ENCODE measurements around the gene WDR81. TPM values are rescaled to one million over a fixed set of nuclear protein-coding genes. Genes with fewer than 3 reads are reported as not detected.
A peak's percentile ranks its signal among the peaks of the same experiment; 100 is the strongest.

The WDR81 gene
- total RNA-seq, 6 experiments from 2014 or later = 23.0 to 27.2 (median 23.9) TPM

- DNase-seq (no peak), ATAC-seq (peak; percentile 2 to 20 (median 9))
- TF ChIP-seq CTCF (IDR thresholded peaks at IDR 0.05) (no peak), POLR2A (IDR thresholded peaks at IDR 0.05) (no peak)
- Histone ChIP-seq H3K9me3 (no peaks in the 10 kb centered on the region), H3K36me3 (peaks cover 0 to 19% (median 8%) of the 10 kb centered on the region in 4 donors), H3K27ac (peak overlapping the region; percentile 71 to 88 (median 81)), H3K4me3 (peak overlapping the region; percentile 66 to 84 (median 79)), H3K27me3 (no peaks in the 10 kb centered on the region), H3K4me1 (peaks cover 0 to 33% (median 9%) of the 10 kb centered on the region in 4 donors)
- 0% methylated on average over 1 of the region's 2 CpGs for WGBS (ENCODE audit: insufficient coverage, low coverage, low lambda C conversion rate, missing lambda C conversion rate)
- intact Hi-C loops (cut with DNase I) = no loop called here
These were observed 18.6 kb downstream of the WDR81 start for GRCh38 chr17:1743088-1743439.

GRCh38 chr17:1744551-1745512 is 20.3 kb downstream of the WDR81 start:
- peak; percentile 69 to 81 (median 75) for DNase-seq

GRCh38 chr17:1745513-1746020 is 21.1 kb downstream of the WDR81 start:
- H3K36me3 ChIP-seq = peaks cover 0 to 43% (median 14%) of the 10 kb centered on the region in 4 donors
- H3K27ac ChIP-seq = peak overlapping the region in 2 of 3 donors; percentile 26 to 49
- H3K27me3 ChIP-seq = no peaks in the 10 kb centered on the region
- intact Hi-C loops (cut with DNase I) = no loop called here
- no peaks in the 10 kb centered on the region for H3K9me3 ChIP-seq
- WGBS (ENCODE audit: insufficient coverage, low coverage, low lambda C conversion rate, missing lambda C conversion rate) = 30% methylated on average over 2 of the region's 12 CpGs
- ATAC-seq (peak; percentile 3 to 11 (median 8)), DNase-seq (peak in 2 of 3 donors; percentile 60 to 65)
- peaks cover 0 to 51% (median 17%) of the 10 kb centered on the region in 4 donors for H3K4me1 ChIP-seq
- TF ChIP-seq CTCF (IDR thresholded peaks at IDR 0.05) = no peak
- TF ChIP-seq POLR2A (IDR thresholded peaks at IDR 0.05) = no peak
- H3K4me3 ChIP-seq = peak overlapping the region; percentile 66 to 84 (median 79)

More at GRCh38 chr17:1744551-1745512, 20.3 kb downstream of the WDR81 start:
- no peaks in the 10 kb centered on the region for H3K27me3 ChIP-seq
- ATAC-seq = peak; percentile 31 to 45 (median 38)
- H3K4me3 ChIP-seq = peak overlapping the region; percentile 66 to 84 (median 79)
- 35% methylated on average over 10 of the region's 29 CpGs for WGBS (ENCODE audit: insufficient coverage, low coverage, low lambda C conversion rate, missing lambda C conversion rate)
- TF ChIP-seq POLR2A (IDR thresholded peaks at IDR 0.05) = no peak
- TF ChIP-seq CTCF (IDR thresholded peaks at IDR 0.05) = no peak
- H3K4me1 ChIP-seq = peaks cover 0 to 47% (median 16%) of the 10 kb centered on the region in 4 donors
- H3K36me3 ChIP-seq = peaks cover 0 to 36% (median 12%) of the 10 kb centered on the region in 4 donors
- no peaks in the 10 kb centered on the region for H3K9me3 ChIP-seq
- peak overlapping the region; percentile 71 to 88 (median 81) for H3K27ac ChIP-seq
- intact Hi-C loops (cut with DNase I) = no loop called here

GRCh38 chr17:1746975-1747543 is 22.6 kb downstream of the WDR81 start:
- TF ChIP-seq POLR2A (IDR thresholded peaks at IDR 0.05) (peak; percentile 81), CTCF (IDR thresholded peaks at IDR 0.05) (peak in 1 of 4 donors; percentile 18)
- H3K27me3 ChIP-seq = no peaks in the 10 kb centered on the region
- WGBS (ENCODE audit: insufficient coverage, low coverage, low lambda C conversion rate, missing lambda C conversion rate) = 33% methylated on average over 7 of the region's 22 CpGs
- peaks cover 0 to 52% (median 19%) of the 10 kb centered on the region in 4 donors for H3K36me3 ChIP-seq
- peak overlapping the region in 2 of 3 donors; percentile 79 to 84 for H3K4me3 ChIP-seq
- intact Hi-C loops (cut with DNase I) = no loop called here
- H3K4me1 ChIP-seq = peaks cover 0 to 57% (median 19%) of the 10 kb centered on the region in 4 donors
- no peaks in the 10 kb centered on the region for H3K9me3 ChIP-seq
- ATAC-seq (peak; percentile 53 to 81 (median 72)), DNase-seq (peak; percentile 87 to 91 (median 89))
- H3K27ac ChIP-seq = peak overlapping the region; percentile 49 to 65 (median 65)

All from right lobe of liver (tissue), 6 donors.